ENCODE results near the gene GNAI2. TPM values are rescaled to one million over a fixed set of nuclear protein-coding genes. Genes with fewer than 3 reads are reported as not detected.

The GNAI2 gene
- total and polyA plus RNA-seq, 2 donors (not counting 3 experiments of a cell fraction or from before 2014, with no cell fraction given) = 767 to 1,875 TPM

GRCh38 chr3:50220109-50220508 lies 15.9 kb upstream of the GNAI2 start:
- Histone ChIP-seq H3K9me1 (replicated peaks; ENCODE audit: control insufficient read depth, extremely low read depth, insufficient read depth, low read length) (no peaks in the 10 kb centered on the region), H4K20me1 (replicated peaks; ENCODE audit: control insufficient read depth, extremely low read depth, insufficient read depth, low read length) (no peaks in the 10 kb centered on the region), H3K27me3 (ENCODE audit: control insufficient read depth in 2 of 2, insufficient read depth in 2 of 2, low read length in 2 of 2) (no peaks in the 10 kb centered on the region), H3K9ac (replicated peaks; ENCODE audit: extremely low read depth, insufficient read depth, low read length) (no peak overlapping the region), H3K27ac (ENCODE audit: insufficient read depth, low read depth, low read length) (no peak overlapping the region), H3K9me3 (replicated peaks; ENCODE audit: control insufficient read depth, insufficient read depth, low read length) (no peaks in the 10 kb centered on the region), H3K4me1 (ENCODE audit: control insufficient read depth, extremely low read depth, insufficient read depth, low read length) (no peaks in the 10 kb centered on the region), H2AFZ (ENCODE audit: low read depth, low read length) (no peak overlapping the region), H3K36me3 (ENCODE audit: control insufficient read depth in 2 of 2, extremely low read depth in 1 of 2, insufficient read depth in 2 of 2, low read length in 2 of 2) (no peaks in the 10 kb centered on the region), H3K4me3 (replicated peaks in 1 of 3; ENCODE audit: insufficient read depth in 1 of 3, low read depth in 1 of 3, low read length in 3 of 3) (no peak overlapping the region), H3K79me2 (ENCODE audit: control insufficient read depth, insufficient read depth, low read length) (no peaks in the 10 kb centered on the region), H3K4me2 (ENCODE audit: insufficient read depth, low read length) (no peak overlapping the region)
- FAIRE-seq (no peak), DNase-seq (ENCODE audit: low read depth, low spot score) (no peak)
- CTCF ChIA-PET = interaction anchor here (0.8 to 7.3 kb wide), 4 partner anchors 11 to 50 kb away, joined by 3 to 55 read pairs (median 9); partner anchors contain the start of gene SLC38A3
- TF ChIP-seq POLR2AphosphoS5 (IDR thresholded peaks at IDR 0.05; ENCODE audit: insufficient read depth, low read depth, low read length) = no peak
- no peak for TF ChIP-seq GATA2 (IDR thresholded peaks at IDR 0.05; ENCODE audit: insufficient read depth, insufficient read length, low read depth, low read length)
- TF ChIP-seq JUN (IDR thresholded peaks at IDR 0.05; ENCODE audit: borderline replicate concordance, insufficient read depth, insufficient read length, low read depth) = no peak
- TF ChIP-seq MYC (IDR thresholded peaks at IDR 0.05; ENCODE audit: low read depth, low read length) = no peak
- no peak for TF ChIP-seq FOS (IDR thresholded peaks at IDR 0.05; ENCODE audit: borderline replicate concordance, insufficient read depth, low read length)
- no peak for TF ChIP-seq POLR2A (IDR thresholded peaks at IDR 0.05; ENCODE audit: low read depth, low read length)
- no peak for TF ChIP-seq EZH2 (IDR thresholded peaks at IDR 0.05; ENCODE audit: borderline replicate concordance, low read depth, low read length, severe bottlenecking)
- TF ChIP-seq, protein P1, sequence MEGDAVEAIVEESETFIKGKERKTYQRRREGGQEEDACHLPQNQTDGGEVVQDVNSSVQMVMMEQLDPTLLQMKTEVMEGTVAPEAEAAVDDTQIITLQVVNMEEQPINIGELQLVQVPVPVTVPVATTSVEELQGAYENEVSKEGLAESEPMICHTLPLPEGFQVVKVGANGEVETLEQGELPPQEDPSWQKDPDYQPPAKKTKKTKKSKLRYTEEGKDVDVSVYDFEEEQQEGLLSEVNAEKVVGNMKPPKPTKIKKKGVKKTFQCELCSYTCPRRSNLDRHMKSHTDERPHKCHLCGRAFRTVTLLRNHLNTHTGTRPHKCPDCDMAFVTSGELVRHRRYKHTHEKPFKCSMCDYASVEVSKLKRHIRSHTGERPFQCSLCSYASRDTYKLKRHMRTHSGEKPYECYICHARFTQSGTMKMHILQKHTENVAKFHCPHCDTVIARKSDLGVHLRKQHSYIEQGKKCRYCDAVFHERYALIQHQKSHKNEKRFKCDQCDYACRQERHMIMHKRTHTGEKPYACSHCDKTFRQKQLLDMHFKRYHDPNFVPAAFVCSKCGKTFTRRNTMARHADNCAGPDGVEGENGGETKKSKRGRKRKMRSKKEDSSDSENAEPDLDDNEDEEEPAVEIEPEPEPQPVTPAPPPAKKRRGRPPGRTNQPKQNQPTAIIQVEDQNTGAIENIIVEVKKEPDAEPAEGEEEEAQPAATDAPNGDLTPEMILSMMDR (IDR thresholded peaks at IDR 0.05; ENCODE audit: extremely low read depth in 1 of 2, insufficient read depth in 1 of 2, low read depth in 1 of 2, low read length in 2 of 2) = no peak
- TF ChIP-seq, protein P2, sequence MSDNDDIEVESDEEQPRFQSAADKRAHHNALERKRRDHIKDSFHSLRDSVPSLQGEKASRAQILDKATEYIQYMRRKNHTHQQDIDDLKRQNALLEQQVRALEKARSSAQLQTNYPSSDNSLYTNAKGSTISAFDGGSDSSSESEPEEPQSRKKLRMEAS (IDR thresholded peaks at IDR 0.05; ENCODE audit: insufficient read depth, insufficient read length) = no peak
- dilution Hi-C loops (cut with MboI; ENCODE audit: extremely low pct_ligation_motif_present, low sequenced_read_pairs) = no loop called here
- intact Hi-C loops (cut with micrococcal nuclease) = no loop called here
- no TSS peak for BruUV-seq (replicated peaks)
- POLR2A ChIA-PET = no interaction called here

Measured in endothelial cell of umbilical vein (primary cell).